Mammary microvascular endothelial cell (primary cell): ENCODE results near the gene RBM23. TPM values are rescaled to one million over a fixed set of nuclear protein-coding genes. Genes with fewer than 3 reads are reported as not detected.

Experiments
- total RNA-seq: library from RNA; depleted of rRNA; stranded (reverse); fragments of >200 nt; gene quantifications from 2 replicates; pipeline ENCODE4 v1.2.3, GENCODE V29; 2015

The RBM23 gene
- 56.8 and 79.5 TPM in 2 replicates for total RNA-seq

GRCh38 chr14:22918804-22919600, at the start of gene RBM23:
TSS of gene RBM23 (minus strand) at chr14:22919149.

GRCh38 chr14:22929104-22929960, 10.4 kb upstream of the RBM23 start, which contains the start of gene PRMT5:
TSS of gene PRMT5 (minus strand) at chr14:22929376. CDS start at chr14:22929361, 15 bp downstream.

DNA sequence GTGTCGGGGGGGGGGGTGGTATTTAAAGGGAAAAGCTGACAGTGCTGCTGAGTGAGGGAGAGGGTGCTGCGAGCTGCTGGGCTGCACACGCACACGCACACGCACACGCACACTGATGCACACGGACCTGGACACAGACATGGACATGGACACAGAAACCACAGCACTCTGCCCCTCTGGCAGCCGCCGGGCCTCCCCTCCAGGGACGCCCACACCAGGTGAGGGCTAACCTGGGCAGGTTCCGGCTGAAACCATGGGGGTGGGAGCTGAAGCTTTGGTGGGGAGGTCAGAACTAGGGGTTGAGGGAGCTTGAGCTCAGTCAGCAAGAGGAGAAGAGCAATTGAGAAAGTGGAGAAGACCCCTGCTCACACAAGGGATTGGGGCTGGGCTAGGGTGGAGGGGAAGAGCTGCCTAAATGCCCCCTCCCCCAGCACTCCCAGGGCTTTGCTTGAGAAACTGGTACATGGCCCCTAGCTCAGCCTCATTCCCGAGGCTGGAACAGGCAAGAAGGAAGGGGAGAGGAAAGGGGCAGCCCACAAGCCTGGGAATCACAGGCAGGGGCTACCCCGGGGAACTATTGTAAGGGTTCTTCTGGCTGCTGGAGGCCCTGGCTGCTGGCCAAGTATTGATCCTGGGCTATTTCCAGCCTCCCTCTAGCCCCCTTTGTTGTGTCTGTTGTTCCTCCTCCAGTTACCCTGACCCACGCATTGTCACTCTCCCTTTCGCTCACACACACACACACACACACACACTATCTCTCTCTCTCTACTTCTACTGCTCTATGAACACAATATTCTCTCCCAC, 35.6 kb downstream of the RBM23 start, which contains the start of gene REM2:
REM2 (plus strand) TSS at position 50 of the 804 bp plus-strand sequence; CDS start at position 116, 66 bp downstream.

GRCh38 chr14:22871224-22872032, 47.5 kb downstream of the RBM23 start, which contains the start of gene LRP10:
TSS of gene LRP10 (plus strand) at chr14:22871740. CDS start at chr14:22872304, 564 bp downstream.

Other genes starting within 250 kb of the RBM23 start
- 119 and 132 TPM in 2 replicates for gene OXA1L, start 152.5 kb downstream of the RBM23 start, total RNA-seq
- gene SLC7A7, start 103.7 kb downstream of the RBM23 start, total RNA-seq: 12.2 and 12.6 TPM in 2 replicates
- 226 and 283 TPM in 2 replicates for gene MRPL52, start 89.3 kb downstream of the RBM23 start, total RNA-seq
- 238 and 246 TPM in 2 replicates for gene MMP14, start 82.6 kb downstream of the RBM23 start, total RNA-seq
- gene LRP10, start 47.4 kb downstream of the RBM23 start, total RNA-seq: 108 and 118 TPM in 2 replicates
- 0.27 TPM in 1 of 2 replicates, not detected in the other for gene REM2, start 35.9 kb downstream of the RBM23 start, total RNA-seq
- gene PRMT5, start 10.2 kb upstream of the RBM23 start, total RNA-seq: 71.5 and 73.8 TPM in 2 replicates
- 61.1 and 74.4 TPM in 2 replicates for gene HAUS4, start 37.9 kb upstream of the RBM23 start, total RNA-seq
- gene AJUBA, start 63.4 kb upstream of the RBM23 start, total RNA-seq: 44.1 and 45.2 TPM in 2 replicates
- gene C14orf93, start 91.0 kb upstream of the RBM23 start, total RNA-seq: 5.8 and 8.2 TPM in 2 replicates
- 359 and 397 TPM in 2 replicates for gene PSMB5, start 115.8 kb upstream of the RBM23 start, total RNA-seq
- gene PSMB11, start 123.1 kb upstream of the RBM23 start, total RNA-seq: not detected in 2 replicates
- gene CDH24, start 138.4 kb upstream of the RBM23 start, total RNA-seq: 11.5 and 16.7 TPM in 2 replicates
- 65.8 and 66.5 TPM in 2 replicates for gene ACIN1, start 176.0 kb upstream of the RBM23 start, total RNA-seq
- 32.6 and 57.0 TPM in 2 replicates for gene C14orf119, start 176.4 kb upstream of the RBM23 start, total RNA-seq
- not detected in 2 replicates for gene CIROP, start 185.8 kb upstream of the RBM23 start, total RNA-seq
- gene CEBPE, start 200.1 kb upstream of the RBM23 start, total RNA-seq: not detected in 2 replicates